Lung (tissue), 12 donors: ENCODE results near the gene TLE1. TPM values are rescaled to one million over a fixed set of nuclear protein-coding genes. Genes with fewer than 3 reads are reported as not detected.

Source experiments
- ATAC-seq: fragments of 200-7000 bp; cut with Tn5 transposase; one replicate; pipeline ENCODE4 v1.9.1; 2020; ENCODE audit warnings: moderate number of reproducible peaks; ENCODE audit not compliant: insufficient read depth, low FRiP score
- DNase-seq, 3 donors: peaks; one replicate each; pipeline ENCODE4 v3.0.0-alpha.2; 2013 to 2017
- H3K27ac ChIP-seq, 2 donors: one replicate each; pipeline ENCODE4 v1.5.1; 2013; ENCODE audit warnings: mild to moderate bottlenecking in 2 of 2, moderate library complexity in 2 of 2, control low read depth in 1 of 2, inconsistent platforms in 1 of 2, low read depth in 1 of 2, low read length in 1 of 2
- H3K27me3 ChIP-seq, 3 donors: one replicate each; pipeline ENCODE4 v1.5.1; 2013; ENCODE audit warnings: low read length in 2 of 3; ENCODE audit not compliant: control insufficient read depth in 3 of 3, insufficient read depth in 3 of 3
- H3K36me3 ChIP-seq, 4 donors: one replicate each; pipeline ENCODE4 v1.5.1; 2013; ENCODE audit warnings: low read length in 4 of 4, mild to moderate bottlenecking in 1 of 4, moderate library complexity in 1 of 4; ENCODE audit not compliant: control insufficient read depth in 4 of 4, insufficient read depth in 4 of 4
- H3K4me1 ChIP-seq, 5 donors: one replicate each; pipeline ENCODE4 v1.5.1; 2013; ENCODE audit warnings: low read length in 5 of 5, mild to moderate bottlenecking in 2 of 5, moderate library complexity in 1 of 5; ENCODE audit not compliant: control insufficient read depth in 5 of 5, insufficient read depth in 5 of 5
- H3K4me3 ChIP-seq: one replicate; pipeline ENCODE4 v1.5.1; 2013; ENCODE audit warnings: mild to moderate bottlenecking, control low read depth, moderate library complexity
- H3K9ac ChIP-seq, 2 donors: one replicate each; pipeline ENCODE4 v1.5.1; 2013; ENCODE audit warnings: low read length in 2 of 2, control low read depth in 1 of 2; ENCODE audit not compliant: insufficient read depth in 1 of 2
- H3K9me3 ChIP-seq, 4 donors: one replicate each; pipeline ENCODE4 v1.5.1; 2013; ENCODE audit warnings: low read length in 3 of 4, mild to moderate bottlenecking in 1 of 4, moderate library complexity in 1 of 4; ENCODE audit not compliant: control insufficient read depth in 4 of 4, insufficient read depth in 3 of 4
- WGBS, 2 donors: extraction: QIAGEN DNeasy Blood & Tissue Kit; methylation state at CpG; one replicate each; pipeline ENCODE4 v1.1.7; 2013; 5-methylcytosine and 5-hydroxymethylcytosine counted together
- polyA plus RNA-seq, 2 donors: library from polyadenylated mRNA; stranded (reverse); fragments of 200-250 nt; gene quantifications; one replicate each; pipeline ENCODE4 v1.2.1, GENCODE V29; 2013
- total RNA-seq, 2 donors: library from RNA; depleted of rRNA in 1 of 2; stranded (reverse); fragments of >200 nt in 1 of 2; gene quantifications; one replicate each; pipeline ENCODE4 v1.2.1, GENCODE V29; 2014 to 2021
- TF ChIP-seq, protein P1 (sequence below): IDR thresholded peaks from 2 replicates; pipeline ENCODE4 v1.5.1; 2012; ENCODE audit warnings: mild to moderate bottlenecking; ENCODE audit errors: control extremely low read depth, extremely low read depth
- donor health status: control.
- donor health status: control.
- donor health status: Bipolar disorder and iron deficiency.
- donor health status: healthy.
- donor health status: DM: yes; HTN: yes; CAD: no.

TLE1 gene
- total and polyA plus RNA-seq, 4 donors, result 16.8 to 35.2 (median 19.4) TPM

DNA sequence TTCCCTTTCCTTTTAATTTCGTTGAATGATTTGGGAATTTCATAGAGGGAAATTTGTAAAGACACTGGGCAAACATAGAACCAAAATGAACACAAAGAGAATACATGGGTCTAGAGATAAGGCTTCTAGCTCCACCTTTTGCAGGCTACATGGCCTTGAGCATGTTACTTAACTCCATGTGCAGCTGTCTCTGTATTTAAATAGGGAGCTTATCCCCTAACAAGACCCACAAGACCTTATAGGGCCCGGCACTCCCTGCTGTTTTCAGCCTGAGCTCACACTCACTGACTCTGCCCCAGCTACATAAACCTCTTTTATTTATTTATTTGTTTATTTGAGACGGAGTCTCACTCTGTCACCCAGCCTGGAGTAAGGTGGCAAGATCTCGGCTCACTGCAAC, 30.6 kb upstream of the TLE1 start:
- H3K4me3 ChIP-seq, result no peak overlapping the region
- peaks cover 0 to 2% (median 0%) of the 10 kb centered on the region in 4 donors for H3K9me3 ChIP-seq
- 95 to 98% methylated on average over 4 of the region's 4 CpGs for WGBS, 2 donors
- H3K27me3 ChIP-seq, result peaks cover 0 to 2% (median 0%) of the 10 kb centered on the region in 3 donors
- DNase-seq (no peak), ATAC-seq (no peak)
- H3K9ac ChIP-seq, result no peak overlapping the region
- H3K27ac ChIP-seq, result no peak overlapping the region
- H3K36me3 ChIP-seq, result no peaks in the 10 kb centered on the region
- TF ChIP-seq, protein P1, sequence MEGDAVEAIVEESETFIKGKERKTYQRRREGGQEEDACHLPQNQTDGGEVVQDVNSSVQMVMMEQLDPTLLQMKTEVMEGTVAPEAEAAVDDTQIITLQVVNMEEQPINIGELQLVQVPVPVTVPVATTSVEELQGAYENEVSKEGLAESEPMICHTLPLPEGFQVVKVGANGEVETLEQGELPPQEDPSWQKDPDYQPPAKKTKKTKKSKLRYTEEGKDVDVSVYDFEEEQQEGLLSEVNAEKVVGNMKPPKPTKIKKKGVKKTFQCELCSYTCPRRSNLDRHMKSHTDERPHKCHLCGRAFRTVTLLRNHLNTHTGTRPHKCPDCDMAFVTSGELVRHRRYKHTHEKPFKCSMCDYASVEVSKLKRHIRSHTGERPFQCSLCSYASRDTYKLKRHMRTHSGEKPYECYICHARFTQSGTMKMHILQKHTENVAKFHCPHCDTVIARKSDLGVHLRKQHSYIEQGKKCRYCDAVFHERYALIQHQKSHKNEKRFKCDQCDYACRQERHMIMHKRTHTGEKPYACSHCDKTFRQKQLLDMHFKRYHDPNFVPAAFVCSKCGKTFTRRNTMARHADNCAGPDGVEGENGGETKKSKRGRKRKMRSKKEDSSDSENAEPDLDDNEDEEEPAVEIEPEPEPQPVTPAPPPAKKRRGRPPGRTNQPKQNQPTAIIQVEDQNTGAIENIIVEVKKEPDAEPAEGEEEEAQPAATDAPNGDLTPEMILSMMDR, result no peak
- no peaks in the 10 kb centered on the region for H3K4me1 ChIP-seq

DNA sequence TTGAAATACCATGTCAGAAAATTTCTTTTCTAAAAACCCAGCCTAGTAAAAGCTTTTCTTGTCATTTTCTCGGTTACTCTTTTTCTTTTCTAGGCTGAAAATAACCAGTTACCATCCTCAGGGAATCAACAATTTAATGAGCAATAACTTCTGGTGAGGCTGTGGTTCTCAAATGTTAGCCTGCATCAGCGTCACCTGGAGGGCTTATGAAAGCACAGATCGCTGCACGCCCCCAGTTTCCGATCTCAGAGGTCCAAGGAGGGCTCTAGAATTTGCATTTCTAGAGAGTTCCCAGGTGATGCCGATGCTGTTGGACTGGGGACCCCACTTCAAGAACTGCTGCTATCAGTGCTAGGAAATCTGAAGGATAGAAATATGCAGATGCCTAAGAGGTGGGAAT, 28.9 kb upstream of the TLE1 start:
- Histone ChIP-seq H3K9me3 (peaks cover 0 to 2% (median 0%) of the 10 kb centered on the region in 4 donors), H3K27me3 (peaks cover 0 to 2% (median 0%) of the 10 kb centered on the region in 3 donors), H3K27ac (no peak overlapping the region), H3K4me3 (no peak overlapping the region), H3K4me1 (no peaks in the 10 kb centered on the region), H3K9ac (no peak overlapping the region), H3K36me3 (no peaks in the 10 kb centered on the region)
- 87 to 88% methylated on average over 6 of the region's 6 CpGs for WGBS, 2 donors
- TF ChIP-seq, protein P1, result no peak
- ATAC-seq (no peak), DNase-seq (no peak)

DNA sequence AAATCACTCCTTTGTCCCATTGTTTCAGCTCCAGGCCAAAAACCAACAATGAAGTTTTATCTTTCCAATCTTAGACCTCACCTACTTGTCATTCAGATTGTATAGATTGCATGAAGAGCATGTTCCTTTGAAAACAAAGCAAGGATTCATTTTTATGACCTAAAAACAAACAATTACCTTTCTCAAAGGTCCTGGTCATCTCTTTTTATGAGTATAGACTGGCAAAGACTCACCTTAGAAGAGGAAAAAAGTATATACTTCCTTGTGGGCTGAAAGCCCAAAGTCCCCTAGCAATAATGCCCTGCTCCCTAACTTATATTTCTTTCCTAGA, 28.4 kb upstream of the TLE1 start:
- no peak overlapping the region for H3K9ac ChIP-seq
- H3K36me3 ChIP-seq, result no peaks in the 10 kb centered on the region
- no peak overlapping the region for H3K4me3 ChIP-seq
- H3K4me1 ChIP-seq, result no peaks in the 10 kb centered on the region
- no peak for DNase-seq
- no peak for ATAC-seq
- H3K27ac ChIP-seq, result no peak overlapping the region
- peaks cover 0 to 2% (median 0%) of the 10 kb centered on the region in 4 donors for H3K9me3 ChIP-seq
- peaks cover 0 to 2% (median 0%) of the 10 kb centered on the region in 3 donors for H3K27me3 ChIP-seq
- TF ChIP-seq, protein P1, result no peak

DNA sequence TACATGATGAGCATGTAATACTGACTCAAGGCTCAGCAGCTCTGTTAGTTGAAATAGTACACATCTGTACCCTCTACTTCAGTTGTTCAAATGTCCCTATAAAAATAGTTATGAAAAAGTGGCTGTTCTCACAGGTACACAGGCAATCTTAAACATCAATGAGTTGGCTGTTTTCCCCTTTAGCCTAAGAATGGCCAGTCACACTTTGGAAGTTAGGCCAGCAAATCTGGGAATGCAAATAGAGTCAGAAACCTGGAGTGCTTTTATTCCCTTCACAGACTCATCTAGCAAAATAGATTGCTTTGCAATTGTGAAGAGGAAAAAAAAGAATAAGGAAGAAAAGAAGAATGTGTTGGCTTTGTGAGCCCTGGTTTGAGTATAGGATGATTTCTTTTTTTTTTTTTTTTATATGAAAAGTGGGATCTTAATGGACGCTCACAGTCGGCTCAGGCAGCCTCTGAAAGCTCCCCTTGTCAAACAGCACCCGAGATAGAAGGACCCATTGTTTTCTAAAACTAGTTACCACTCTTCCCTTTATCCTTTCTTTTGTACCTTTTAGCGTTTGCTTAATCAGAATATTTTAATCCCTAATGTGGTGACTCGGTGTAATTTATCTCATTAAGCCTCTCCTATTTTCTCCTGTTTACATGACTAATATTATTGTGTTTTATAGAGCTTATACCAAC, 27.9 kb upstream of the TLE1 start:
- Histone ChIP-seq H3K4me3 (no peak overlapping the region), H3K27ac (no peak overlapping the region), H3K27me3 (peaks cover 0 to 2% (median 0%) of the 10 kb centered on the region in 3 donors), H3K9me3 (peaks cover 0 to 2% (median 0%) of the 10 kb centered on the region in 4 donors), H3K36me3 (no peaks in the 10 kb centered on the region), H3K4me1 (no peaks in the 10 kb centered on the region), H3K9ac (no peak overlapping the region)
- WGBS, 2 donors, result 73 to 79% methylated on average over 5 of the region's 5 CpGs
- DNase-seq, result no peak
- ATAC-seq, result no peak
- TF ChIP-seq, protein P1, result no peak
